HG03280 (cell line): ENCODE measurements around the gene SLC12A1.

Source experiments
- ATAC-seq: cut with Tn5 transposase; IDR thresholded peaks from one replicate; pipeline ENCODE4 v1.9.1; 2021; ENCODE audit warnings: mild to moderate bottlenecking, moderate library complexity; ENCODE audit not compliant: unreplicated experiment

Gene SLC12A1

GRCh38 chr15:48345516-48345915 is 139.4 kb downstream of the SLC12A1 start:
- ATAC-seq: no peak

- ATAC-seq: peak; percentile 79
Measured at GRCh38 chr15:48352474-48353072, 146.5 kb downstream of the SLC12A1 start.
